Ishikawa (cell line): Measurements from ENCODE around the gene SNN.

Experiments used
- CEBPB ChIP-seq: IDR thresholded peaks from 2 replicates; pipeline ENCODE4 v1.6.1; 2012
- EGR1 ChIP-seq: IDR thresholded peaks from 2 replicates; pipeline ENCODE4 v1.6.1; 2012
- EP300 ChIP-seq: IDR thresholded peaks from 2 replicates; pipeline ENCODE4 v1.6.1; 2012; ENCODE audit warnings: borderline replicate concordance
- MAX ChIP-seq: IDR thresholded peaks from 2 replicates; pipeline ENCODE4 v1.6.1; 2012
- NFIC ChIP-seq: IDR thresholded peaks from 2 replicates; pipeline ENCODE4 v1.6.1; 2012
- RAD21 ChIP-seq: IDR thresholded peaks from 2 replicates; pipeline ENCODE4 v1.6.1; 2012; ENCODE audit warnings: low read depth
- REST ChIP-seq: IDR thresholded peaks from 2 replicates; pipeline ENCODE4 v1.6.1; 2012; ENCODE audit warnings: low read depth, mild to moderate bottlenecking
- TAF1 ChIP-seq: IDR thresholded peaks from 2 replicates; pipeline ENCODE4 v1.6.1; 2012; ENCODE audit warnings: low read depth, mild to moderate bottlenecking
- TCF12 ChIP-seq: IDR thresholded peaks from 2 replicates; pipeline ENCODE4 v1.6.1; 2012; ENCODE audit warnings: low read depth
- ZBTB7A ChIP-seq: IDR thresholded peaks from 2 replicates; pipeline ENCODE4 v1.6.1; 2012; ENCODE audit warnings: low read depth

GRCh38 chr16:11685844-11686618 is 17.8 kb downstream of the SNN start:
- no peak for TF ChIP-seq EP300
- TF ChIP-seq EGR1: no peak
- no peak for TF ChIP-seq MAX
- no peak for TF ChIP-seq RAD21
- no peak for TF ChIP-seq TCF12
- no peak for TF ChIP-seq REST
- no peak for TF ChIP-seq CEBPB
- TF ChIP-seq TAF1: no peak
- TF ChIP-seq ZBTB7A: no peak
- TF ChIP-seq NFIC: no peak
